ENCODE measurements around the gene PPP1R9A. TPM values are rescaled to one million over a fixed set of nuclear protein-coding genes. Genes with fewer than 3 reads are reported as not detected.
A peak's percentile ranks its signal among the peaks of the same experiment; 100 is the strongest.

The PPP1R9A gene
- total RNA-seq, 1 donor from 2014 or later: 21.9 TPM

DNA sequence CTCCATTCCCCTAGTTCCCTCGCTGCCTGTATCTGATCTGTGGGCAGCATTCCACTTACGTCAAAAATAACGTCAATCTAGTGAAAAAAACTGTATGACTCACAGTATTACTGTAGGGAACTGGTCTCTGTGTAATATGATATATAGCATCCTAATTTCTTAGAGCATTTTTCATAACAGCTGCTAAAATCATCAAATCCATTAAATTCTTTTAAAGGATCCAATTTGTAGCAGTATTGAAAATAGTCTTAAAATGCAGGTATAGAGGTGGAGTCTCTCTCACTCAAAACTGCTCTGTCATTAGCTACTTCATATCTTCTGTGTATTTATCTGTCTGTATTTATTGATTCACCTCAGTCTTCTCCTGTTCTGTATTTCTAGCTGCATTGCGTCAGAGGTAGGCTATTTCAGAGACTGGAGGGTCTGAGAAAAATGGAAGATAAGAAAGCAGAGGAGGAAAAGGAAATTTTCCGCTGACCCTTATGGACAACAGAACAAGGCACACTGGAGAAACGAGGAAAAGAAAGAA lies 357.0 kb downstream of the PPP1R9A start:
- ATAC-seq (peak; percentile 26), DNase-seq (ENCODE audit: missing footprints) (no peak)
- intact Hi-C loops (cut with DNase I): no loop called here

DNA sequence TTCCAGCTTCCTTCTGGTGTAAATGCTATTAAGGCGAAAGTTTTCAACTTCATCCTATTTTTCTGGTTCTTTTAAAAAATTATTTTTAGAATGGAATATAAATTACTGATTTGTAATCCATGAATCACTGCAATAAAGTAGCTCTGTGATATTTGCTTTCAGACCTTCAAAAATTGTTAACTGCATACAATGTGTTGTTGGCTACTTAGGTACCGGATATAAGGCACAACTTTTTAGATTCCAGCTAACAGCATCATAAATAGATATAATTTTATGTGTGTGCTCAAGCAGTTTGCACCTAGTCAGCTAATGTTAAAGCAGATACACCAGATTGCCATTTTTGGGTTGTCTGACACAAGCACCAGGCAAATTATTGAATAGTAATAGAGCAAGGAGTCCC lies 358.2 kb downstream of the PPP1R9A start:
- intact Hi-C loops (cut with DNase I): no loop called here
- ATAC-seq: no peak
- no peak for DNase-seq (ENCODE audit: missing footprints)

DNA sequence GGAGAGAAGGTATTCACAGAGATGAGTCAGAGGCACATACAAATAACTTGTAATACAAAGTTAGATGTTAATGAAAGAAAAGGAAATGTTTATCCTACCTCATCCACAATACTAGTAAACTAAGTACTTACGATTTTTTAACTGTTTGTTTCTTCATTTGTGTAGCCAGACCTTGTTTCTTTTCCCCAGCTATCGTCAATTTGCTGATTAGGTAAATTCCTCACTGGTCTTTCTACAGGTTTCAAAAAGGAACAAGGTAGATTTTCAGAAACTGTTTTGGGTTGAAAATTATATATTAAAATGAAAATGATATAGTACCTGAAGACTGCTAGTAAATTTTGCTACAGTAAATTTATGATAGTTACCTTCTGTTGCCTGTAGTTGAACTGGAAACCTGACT lies 360.4 kb downstream of the PPP1R9A start:
- ATAC-seq (no peak), DNase-seq (ENCODE audit: missing footprints) (no peak)
- intact Hi-C loops (cut with DNase I): no loop called here

DNA sequence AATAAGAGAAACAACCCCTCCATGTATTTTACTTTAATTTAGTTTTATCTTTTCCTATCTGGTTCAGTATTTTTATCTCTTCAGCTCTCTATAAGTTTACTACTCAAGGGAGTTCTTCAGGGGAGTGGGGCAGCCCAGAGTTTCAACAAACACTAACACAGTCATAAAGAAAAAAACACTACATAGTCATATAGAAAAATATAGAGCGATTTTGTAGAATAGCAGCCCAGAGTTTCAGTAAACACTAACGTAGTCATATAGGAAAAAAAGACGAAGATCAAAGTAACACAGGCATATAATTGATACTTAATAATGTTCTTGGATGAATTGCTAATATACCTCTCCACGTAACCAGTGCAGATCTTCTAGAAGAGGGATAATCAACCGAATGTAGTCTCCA lies 362.2 kb downstream of the PPP1R9A start:
- intact Hi-C loops (cut with DNase I): no loop called here
- DNase-seq (ENCODE audit: missing footprints) (no peak), ATAC-seq (no peak)

DNA sequence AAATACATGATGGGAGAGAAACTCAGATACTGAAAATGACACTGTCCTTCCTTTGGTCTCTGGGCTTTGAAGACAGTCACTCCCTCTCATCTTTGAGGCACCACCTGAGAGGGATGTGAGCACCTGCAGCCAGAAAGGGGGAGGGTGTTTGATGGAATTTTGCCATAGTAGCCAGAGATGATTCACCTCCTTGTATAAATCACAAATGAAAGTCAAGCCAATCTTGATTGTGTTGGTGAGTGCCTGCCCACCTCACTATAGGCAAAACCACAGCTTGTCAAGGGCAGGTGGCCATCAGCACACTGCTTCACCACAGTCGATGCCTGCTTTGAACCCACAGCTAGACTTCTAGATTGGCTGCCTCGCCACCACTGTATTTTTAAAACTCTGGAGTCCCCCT lies 368.7 kb downstream of the PPP1R9A start:
- ATAC-seq (no peak), DNase-seq (ENCODE audit: missing footprints) (no peak)
- intact Hi-C loops (cut with DNase I): no loop called here

DNA sequence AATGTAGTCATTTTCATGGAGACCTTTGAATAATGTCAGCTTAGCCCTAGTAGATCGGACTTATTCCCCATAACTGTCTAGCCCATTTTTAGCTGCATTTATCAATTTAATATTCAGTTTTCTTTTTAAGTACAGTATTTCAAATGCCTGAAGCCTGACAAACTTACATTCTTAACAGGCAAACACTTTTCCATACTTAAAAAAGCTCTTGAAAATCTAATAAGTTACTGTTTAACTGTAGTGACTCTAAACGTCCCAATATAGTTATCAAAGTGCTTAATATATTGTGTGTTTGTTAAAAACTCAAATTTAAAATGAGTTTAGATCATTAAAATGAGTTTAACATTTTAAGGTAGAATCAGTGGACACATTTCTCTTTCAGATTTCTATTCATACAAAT lies 372.0 kb downstream of the PPP1R9A start:
- ATAC-seq (no peak), DNase-seq (ENCODE audit: missing footprints) (no peak)
- intact Hi-C loops (cut with DNase I): no loop called here

GRCh38 chr7:95286096-95286495 lies 378.7 kb downstream of the PPP1R9A start:
- no peak for DNase-seq (ENCODE audit: missing footprints)
- no peak for ATAC-seq
- intact Hi-C loops (cut with DNase I): no loop called here

GRCh38 chr7:95290166-95290830 lies 382.9 kb downstream of the PPP1R9A start:
- no peak for ATAC-seq

DNA sequence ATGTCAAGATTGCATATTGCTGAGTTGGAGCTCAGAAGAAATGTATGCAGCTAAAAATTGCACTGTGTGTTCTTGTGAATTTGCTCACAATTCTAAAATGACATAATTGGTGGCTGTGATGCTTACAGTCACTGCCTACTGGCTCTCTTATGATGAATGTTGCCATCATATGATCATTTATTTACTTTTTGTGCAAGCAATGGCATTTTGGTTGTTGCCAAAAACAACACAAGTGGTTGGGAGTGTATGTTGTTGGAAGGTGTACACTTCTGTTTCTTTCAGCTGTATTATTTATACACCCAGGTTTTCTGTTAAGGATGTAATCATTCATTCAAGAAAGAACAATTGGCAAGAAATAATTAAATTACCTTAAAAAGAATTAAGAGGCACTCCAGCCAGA lies 388.0 kb downstream of the PPP1R9A start:
- intact Hi-C loops (cut with DNase I): no loop called here
- ATAC-seq: no peak
- DNase-seq (ENCODE audit: missing footprints): no peak

More at GRCh38 chr7:95290166-95290830, 382.9 kb downstream of the PPP1R9A start:
- intact Hi-C loops (cut with DNase I): no loop called here
- DNase-seq (ENCODE audit: missing footprints): no peak

GRCh38 chr7:95296456-95296855 lies 389.1 kb downstream of the PPP1R9A start:
- ATAC-seq: no peak
- intact Hi-C loops (cut with DNase I): no loop called here

DNA sequence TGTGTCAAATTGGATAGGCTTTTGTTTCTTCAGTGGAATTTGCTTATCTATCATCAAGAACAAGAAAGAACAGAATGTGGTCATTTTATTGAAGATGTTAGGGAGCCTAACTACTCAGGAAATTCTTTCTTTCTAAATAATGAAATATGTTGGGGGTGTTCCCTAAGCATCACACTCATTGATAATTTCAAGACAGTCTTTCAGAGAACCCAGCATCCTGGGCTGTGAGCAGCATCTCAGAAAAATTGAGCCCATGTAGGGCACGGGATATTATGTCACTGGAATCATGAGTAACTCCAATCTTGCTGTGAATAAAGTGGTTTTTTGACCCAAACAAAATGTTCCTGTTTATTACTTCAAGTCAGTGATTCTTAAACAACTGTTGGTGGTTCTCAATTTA lies 389.6 kb downstream of the PPP1R9A start:
- intact Hi-C loops (cut with DNase I): no loop called here
- DNase-seq (ENCODE audit: missing footprints) (no peak), ATAC-seq (no peak)

More at GRCh38 chr7:95296456-95296855, 389.1 kb downstream of the PPP1R9A start:
- DNase-seq (ENCODE audit: missing footprints): no peak

- ATAC-seq: no peak
- intact Hi-C loops (cut with DNase I): no loop called here
- no peak for DNase-seq (ENCODE audit: missing footprints)
Observed at GRCh38 chr7:95298091-95298490, 390.7 kb downstream of the PPP1R9A start.

DNA sequence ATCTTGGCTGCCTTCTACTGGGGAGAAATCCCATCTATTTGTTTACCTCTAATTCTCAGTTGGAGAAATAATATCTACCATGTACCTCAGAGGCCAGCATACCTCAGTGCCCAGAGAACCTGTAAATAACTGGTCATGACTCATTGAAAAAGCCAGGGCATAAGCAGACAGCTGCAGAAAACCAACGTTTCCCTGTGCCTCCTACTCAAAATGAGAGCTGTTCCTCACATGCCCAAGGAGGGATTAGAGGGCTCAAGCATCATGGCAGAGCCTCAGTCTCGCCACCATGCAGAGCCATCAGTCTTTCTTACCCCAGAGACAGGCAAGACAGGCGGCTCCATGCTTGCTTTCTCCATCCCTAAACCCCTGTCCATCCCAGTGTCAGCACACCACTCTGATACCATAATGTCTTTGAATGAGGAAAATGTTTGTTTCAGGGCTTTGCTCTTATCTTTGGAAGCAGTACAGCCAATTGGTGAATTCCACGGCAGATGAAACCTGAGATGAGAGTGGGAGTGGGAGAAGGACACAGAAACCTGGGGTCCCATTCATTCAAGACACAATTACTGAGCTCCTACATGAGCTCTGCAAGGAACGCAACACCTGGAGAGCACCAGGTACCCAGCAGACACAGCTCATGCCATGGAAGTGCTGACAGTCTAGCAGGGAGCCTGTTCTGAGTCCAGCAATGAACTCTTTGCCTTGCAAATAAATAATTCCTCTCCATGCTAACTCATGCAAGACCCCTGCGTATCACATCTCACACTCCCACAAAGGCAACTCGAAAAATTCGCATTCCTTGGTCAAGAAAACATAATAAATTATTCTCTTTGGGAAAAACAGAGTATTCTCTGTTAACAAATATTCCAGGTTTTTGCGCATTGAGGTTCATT lies 395.9 kb downstream of the PPP1R9A start:
- ATAC-seq: no peak
- intact Hi-C loops (cut with DNase I): no loop called here
- DNase-seq (ENCODE audit: missing footprints): no peak

GRCh38 chr7:95304990-95305389 lies 397.6 kb downstream of the PPP1R9A start:
- ATAC-seq (no peak), DNase-seq (ENCODE audit: missing footprints) (no peak)
- intact Hi-C loops (cut with DNase I): no loop called here

DNA sequence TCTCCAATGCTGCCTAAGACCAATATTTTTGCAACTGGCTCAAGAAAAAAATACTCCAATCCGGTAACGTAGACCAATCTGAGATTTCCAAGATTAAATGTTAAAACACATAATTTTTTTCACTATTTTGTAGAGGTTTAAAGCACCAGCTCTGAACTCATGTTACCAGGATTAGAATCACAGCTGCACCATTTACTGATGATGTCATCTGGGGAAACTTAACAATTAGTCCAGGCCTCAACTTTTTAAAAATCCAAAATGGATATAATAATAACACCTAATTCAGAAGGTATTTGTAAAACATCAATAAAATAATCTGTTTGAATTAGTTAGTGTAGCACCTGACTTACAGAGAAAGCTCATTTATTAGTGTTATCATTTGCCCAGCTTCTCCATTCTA lies 402.6 kb downstream of the PPP1R9A start:
- intact Hi-C loops (cut with DNase I): no loop called here
- ATAC-seq: no peak
- DNase-seq (ENCODE audit: missing footprints): no peak

GRCh38 chr7:95311389-95311788 lies 404.0 kb downstream of the PPP1R9A start:
- intact Hi-C loops (cut with DNase I): no loop called here
- ATAC-seq (no peak), DNase-seq (ENCODE audit: missing footprints) (no peak)

DNA sequence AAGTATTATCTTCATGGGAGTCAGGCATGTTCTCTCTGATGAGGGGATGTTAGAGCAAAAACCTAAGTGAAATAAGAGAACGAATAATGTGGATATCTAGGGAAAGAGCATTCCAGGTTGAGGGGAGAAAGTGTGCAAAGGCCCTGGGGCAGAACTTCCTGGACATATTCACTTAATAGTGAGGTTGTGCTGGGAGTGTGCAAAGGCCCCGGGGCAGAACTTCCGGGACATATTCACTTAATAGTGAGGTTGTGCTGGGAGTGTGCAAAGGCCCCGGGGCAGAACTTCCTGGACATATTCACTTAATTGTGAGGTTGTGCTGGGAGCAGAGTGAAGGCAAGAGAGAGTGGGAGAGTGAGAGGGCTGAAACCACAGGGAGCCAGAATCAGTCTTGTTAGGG lies 405.2 kb downstream of the PPP1R9A start:
- DNase-seq (ENCODE audit: missing footprints): no peak
- no peak for ATAC-seq
- intact Hi-C loops (cut with DNase I): no loop called here

- DNase-seq (ENCODE audit: missing footprints) (no peak), ATAC-seq (no peak)
- intact Hi-C loops (cut with DNase I): no loop called here
Observed at GRCh38 chr7:95316588-95316987, 409.2 kb downstream of the PPP1R9A start.

- ATAC-seq (no peak), DNase-seq (ENCODE audit: missing footprints) (no peak)
- intact Hi-C loops (cut with DNase I): no loop called here
Observed at GRCh38 chr7:95317546-95317945, 410.2 kb downstream of the PPP1R9A start.

DNA sequence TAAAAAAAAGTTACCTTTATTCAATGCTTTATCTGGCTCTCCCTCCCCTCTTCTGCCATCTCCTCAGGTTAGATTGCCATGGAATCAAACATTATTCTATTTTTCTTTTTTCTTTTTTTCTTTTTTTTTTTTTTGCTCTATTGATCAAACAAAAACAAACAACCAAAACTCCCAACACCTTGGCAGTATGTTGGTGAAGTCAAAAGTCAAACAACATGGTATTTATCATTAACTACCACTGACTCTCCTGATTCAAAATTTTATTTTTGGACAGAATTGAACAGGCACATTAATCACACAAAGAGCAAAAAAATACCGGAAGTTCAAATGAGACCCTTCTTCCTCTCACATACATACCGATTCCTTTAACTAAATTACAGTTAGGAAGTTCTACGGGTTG lies 410.6 kb downstream of the PPP1R9A start:
- ATAC-seq (no peak), DNase-seq (ENCODE audit: missing footprints) (no peak)
- intact Hi-C loops (cut with DNase I): no loop called here

All from Right ventricle myocardium inferior (tissue), 1 donor.